Stimulated activated CD4-positive, alpha-beta T cell treated with anti-CD3 and anti-CD28 coated beads, TNF-alpha, amount 100 ng/mL, for 48 hours (primary cell): ENCODE measurements around the gene LRRC72.
"Not testable (repeated sequence)": the region's sequence is repeated elsewhere in the genome, so short reads cannot be mapped to it uniquely, and the experiment has no call there.

Experiments used
- DNase-seq, 3 donors: peaks; one replicate each; pipeline ENCODE4 v3.0.0-alpha.2; 2020; ENCODE audit warnings: low read depth in 3 of 3

Gene LRRC72

DNA sequence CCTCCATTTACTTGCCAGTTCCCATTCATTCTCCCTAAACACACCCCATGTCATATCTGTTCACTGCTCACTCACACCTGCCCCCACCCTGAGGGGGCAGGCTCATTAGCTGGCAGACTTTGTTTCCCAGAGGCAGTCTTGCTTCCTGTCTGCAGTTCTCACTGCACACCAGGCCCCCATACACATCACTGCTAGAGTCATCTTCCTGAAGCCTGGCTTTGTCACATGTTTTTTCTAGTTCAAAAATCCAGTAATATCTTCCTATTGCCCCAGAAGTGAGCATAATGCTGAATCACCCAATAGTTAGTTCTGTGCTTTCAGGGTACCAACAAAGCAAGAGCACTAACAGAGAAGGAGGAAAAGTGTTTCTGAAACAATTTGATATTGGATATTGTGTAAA is 1.9 kb downstream of the LRRC72 start:
- DNase-seq: no peak

DNA sequence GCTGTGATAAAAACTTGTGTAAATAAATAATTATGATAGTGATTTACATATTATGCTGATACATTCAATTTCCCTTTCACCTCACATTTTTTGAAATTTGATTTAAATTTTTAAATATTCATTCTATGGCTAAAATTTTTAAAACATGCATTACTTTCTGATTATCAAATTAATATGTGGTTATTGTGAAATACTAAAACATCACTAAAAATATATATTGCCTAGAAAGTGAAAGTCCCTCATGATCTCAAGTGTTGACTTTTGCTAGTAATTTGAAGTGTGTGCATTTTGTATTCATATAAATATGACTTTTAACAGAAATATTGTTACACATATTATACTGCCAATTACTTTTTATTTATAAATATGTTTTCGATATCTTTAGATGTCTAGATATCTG is 3.1 kb downstream of the LRRC72 start:
- no peak for DNase-seq

DNA sequence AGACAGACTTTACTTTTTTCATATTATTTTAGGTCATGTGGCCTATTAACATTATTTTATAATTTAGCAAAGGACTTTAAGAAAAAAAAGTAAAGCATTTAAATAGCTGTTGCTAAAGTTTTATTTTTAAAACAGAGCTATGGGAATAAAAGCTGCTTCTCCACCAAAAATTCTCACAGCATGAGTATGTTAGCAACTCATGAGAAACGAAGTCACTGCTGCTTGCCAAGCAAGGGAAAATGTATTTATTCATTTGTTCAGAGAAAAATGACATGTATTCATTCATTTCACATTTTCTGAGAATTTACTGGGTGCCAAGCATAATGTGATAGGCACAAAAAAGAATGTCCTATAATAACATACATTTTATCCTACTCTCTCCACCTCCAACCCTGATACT is 5.1 kb downstream of the LRRC72 start:
- no peak for DNase-seq

DNA sequence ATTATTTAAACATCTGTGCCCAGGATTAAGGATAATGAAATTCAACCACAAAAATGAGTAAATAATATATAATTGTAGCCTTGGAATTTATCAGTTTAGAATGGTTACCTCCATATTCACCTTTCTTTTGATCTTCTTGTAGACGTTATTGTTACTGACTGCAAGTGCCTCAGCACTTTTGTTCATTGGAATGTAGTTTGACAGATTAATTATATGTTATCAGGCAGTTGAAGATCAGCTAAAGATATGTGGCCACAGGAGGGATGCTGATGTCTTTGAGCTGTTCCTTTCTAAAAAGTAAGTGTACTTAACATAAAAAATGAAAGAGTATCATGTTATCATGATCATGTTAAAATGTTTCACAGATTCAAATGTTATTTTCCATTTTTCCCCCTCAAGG is 5.6 kb downstream of the LRRC72 start:
- no peak for DNase-seq

GRCh38 chr7:16535500-16535899 is 8.9 kb downstream of the LRRC72 start:
- no peak for DNase-seq

DNA sequence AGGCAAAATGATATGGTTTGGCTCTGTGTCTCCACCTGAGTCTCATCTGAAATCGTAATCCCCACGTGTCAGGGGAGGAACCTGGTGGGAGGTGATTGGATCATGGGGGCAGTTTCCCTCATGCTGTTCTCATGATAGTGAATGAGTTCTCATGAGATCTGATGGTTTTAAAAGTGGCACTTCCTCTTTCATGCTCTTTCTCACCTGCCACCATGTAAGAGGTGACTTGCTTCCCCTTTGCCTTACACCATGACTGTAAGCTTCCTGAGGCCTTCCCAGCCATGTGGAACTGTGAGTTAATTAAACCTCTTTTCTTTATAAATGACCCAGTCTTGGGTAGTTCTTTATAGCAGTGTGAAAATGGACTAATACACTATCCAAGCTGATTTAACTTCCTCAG is 13.9 kb downstream of the LRRC72 start:
- not testable (repeated sequence) for DNase-seq

DNA sequence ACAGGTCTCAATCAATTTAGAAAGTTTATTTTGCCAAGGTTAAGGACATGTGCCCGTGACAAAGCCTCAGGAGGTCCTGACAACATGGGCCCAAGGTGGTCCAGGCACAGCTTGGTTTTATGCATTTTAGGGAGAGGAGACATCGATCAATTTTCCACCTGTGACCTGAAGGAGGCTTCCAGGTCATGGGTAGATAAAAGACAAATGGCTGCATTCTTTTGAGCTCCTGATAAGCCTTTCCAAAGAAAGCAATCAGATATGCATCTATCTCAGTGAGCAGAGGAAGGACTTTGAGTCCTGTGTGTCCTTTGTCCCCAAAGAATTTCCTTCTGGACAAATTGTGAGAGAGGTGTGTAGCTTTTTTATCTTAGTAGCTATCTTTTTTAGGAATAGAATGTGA is 15.8 kb downstream of the LRRC72 start:
- DNase-seq: no peak

DNA sequence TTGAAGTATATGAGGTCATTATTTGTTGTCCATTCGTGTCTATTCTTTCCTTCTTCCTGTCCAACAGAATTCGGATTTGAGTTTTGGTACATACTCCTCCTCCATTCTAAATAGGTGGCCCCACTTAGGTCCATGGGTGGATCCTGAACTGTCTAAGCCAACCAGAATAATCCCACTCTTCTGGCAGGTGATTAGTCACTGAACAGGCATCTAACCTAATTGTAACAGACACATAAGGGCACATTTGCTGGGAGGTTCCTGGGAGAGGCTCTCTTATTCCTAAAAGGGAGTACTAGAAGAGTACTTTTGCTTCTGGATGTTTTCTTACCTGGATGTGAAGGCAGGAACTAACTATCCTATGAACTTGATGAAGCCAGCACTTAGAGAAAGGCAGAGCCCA is 16.8 kb downstream of the LRRC72 start:
- DNase-seq: no peak

GRCh38 chr7:16546921-16547505 is 20.4 kb downstream of the LRRC72 start:
- DNase-seq: no peak

- no peak for DNase-seq
Measured at GRCh38 chr7:16548428-16548827, 21.8 kb downstream of the LRRC72 start.

- DNase-seq: no peak
Measured at GRCh38 chr7:16550671-16551070, 24.0 kb downstream of the LRRC72 start.

DNA sequence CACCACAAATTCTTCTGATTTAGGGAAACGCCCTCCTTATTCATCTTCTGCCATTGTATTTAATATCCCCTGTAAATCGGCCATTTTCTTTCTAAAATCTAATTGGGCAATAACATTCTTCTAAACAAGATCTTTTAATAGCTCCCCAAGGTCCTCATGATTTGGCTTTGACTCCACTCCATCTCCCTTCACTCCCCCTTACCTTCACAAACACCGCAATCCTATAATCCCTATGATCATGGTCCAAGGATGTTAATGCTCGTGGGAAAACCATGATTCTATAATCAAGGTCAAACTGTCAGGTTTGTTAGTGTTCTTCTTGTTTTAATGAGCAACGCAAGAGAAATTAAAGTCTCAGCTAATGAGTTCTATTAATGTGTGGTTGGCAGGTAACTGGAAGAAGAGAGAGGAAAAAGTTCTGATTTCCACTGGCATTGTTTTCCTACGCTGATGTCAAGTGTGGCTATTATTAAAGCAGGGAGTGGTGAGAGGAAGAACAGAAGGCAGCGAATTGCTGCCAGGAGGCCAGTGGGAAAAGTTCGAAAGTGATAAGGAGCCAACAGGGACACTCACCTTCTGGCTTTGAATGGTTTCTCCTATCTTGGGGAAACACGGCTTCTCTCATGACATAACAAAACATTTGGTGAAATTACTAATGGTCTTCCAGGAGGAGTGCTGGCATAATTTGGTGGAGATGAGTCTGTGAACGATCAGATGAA is 28.1 kb downstream of the LRRC72 start:
- no peak for DNase-seq

- no peak for DNase-seq
Measured at GRCh38 chr7:16556359-16556758, 29.7 kb downstream of the LRRC72 start.

DNA sequence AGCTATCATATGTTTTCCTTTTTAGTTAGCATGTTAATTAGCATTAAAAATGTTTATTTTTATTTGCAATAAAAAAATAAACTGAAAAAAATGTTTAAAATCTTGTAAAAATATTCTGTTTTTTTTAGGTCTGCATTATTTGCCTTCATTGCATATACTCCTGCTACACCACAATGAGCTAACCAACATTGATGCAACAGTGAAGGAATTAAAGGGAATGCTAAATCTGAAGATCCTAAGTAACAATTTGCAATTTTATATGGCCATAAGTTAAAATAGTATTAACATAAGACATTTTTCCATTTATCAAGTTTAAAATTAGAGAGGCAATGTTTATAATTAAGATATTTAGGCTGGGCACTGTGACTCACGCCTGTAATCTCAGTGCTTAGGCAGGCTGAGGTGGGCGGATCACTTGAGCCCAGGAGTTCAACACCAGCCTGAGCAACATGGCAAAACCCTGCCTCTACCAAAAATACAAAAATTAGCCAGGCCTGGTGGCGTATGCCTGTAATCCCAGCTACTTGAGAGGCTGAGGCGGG is 32.2 kb downstream of the LRRC72 start:
- DNase-seq: no peak

- DNase-seq: no peak
Measured at GRCh38 chr7:16559497-16560179, 33.0 kb downstream of the LRRC72 start.

DNA sequence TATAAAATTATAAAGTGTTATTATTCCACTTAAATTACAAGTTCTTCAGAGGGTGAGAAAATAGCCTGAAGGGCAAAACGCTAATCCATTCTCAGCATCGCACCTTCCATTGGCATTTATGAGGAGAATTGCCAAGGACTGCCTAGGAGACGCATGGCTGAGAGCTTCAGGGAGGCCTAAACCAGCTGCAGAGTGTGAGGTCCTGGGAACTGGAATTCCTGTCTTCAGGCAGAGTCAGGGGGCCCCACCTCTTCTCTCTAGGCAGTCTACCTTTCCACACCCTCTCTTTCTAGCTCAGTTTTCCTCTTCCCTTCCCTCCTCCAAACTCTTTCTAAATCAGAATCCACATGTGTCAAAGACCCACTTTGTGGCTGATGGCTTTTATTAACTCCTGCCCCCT is 35.3 kb downstream of the LRRC72 start:
- DNase-seq: no peak

DNA sequence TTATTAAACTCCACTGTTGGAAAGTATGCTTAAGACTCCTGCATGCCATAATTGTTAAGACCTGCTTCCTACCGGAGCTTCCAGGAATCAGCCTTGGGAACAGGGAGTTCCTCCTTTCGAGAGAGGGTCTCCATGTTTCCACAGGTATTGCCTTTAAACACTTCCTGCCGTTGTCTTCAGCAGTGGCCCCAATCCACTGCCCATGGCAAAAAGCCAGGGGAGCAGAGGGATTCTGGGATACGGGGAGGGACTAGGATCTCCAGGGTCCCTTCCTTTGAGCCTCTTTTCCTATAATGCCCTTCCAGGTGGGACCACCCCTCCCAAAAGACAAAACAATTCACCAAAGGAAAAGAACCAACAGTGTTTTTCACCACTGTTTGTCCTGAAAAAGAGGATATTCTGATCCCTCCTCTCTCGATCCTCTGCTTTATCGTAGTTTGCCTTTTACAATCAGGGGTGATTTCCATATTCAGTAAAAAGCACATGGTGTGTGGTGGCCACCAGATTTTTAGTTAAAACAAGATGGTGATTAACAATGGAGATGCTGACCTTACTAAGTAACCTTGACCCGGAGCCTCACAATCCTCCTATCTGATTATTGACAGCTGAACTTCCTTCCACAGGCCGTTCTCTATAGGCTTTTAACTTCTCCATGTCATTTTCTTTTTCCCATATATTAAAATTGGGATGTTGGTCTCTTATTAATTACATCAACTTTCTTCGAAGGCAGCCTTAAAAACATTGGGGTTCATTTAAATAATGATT is 36.0 kb downstream of the LRRC72 start:
- DNase-seq: no peak

DNA sequence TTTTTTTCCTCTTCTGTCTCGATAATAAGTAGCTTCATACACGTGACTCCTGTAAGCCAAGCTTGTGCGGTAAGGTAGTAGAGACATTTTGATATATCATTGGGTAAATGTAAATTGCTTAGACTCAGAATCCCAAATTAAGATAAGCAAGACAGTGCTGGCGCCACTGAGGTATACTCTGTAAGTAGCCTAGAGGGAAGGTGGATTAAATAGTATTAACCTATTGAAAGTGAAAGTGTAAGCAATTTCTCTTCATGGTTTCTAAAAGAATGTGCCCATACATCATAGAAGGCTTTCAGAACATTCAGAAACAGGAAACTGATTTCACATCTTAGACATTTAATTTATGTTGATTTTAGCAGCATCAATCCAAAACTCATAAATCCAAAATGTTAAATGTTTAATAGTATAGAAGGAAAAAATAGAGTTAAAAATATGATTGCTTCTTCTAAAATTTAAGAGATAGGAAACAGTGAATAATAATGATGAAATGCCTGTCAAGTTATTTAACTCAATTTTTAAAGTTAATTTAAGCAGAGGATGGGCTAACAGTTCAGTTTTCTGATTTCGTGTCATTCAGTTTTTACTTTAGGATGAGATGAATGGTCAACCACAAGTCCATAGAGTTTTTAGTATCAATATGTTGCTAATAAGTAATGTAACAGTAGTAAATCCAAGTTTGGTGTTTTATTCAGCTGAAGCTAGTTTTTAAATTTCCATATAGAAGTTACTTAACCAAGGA is 36.8 kb downstream of the LRRC72 start:
- DNase-seq: no peak

DNA sequence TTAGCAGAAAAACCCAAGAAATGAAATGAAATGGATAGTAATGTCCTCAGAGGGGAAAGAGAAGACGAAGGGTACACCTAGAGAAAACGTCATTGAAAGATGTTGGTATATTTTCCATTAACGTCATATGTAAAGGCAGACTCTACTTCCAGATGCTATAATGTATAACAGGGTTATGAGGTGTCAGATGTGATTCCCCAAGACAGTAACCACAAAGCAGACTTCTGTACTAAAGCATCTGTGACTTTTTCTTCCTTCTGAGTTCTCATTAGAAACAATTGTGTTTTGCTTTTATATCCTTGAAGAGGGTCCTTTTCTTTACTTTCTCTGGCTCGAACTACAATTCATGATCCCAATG is 37.4 kb downstream of the LRRC72 start:
- no peak for DNase-seq

DNA sequence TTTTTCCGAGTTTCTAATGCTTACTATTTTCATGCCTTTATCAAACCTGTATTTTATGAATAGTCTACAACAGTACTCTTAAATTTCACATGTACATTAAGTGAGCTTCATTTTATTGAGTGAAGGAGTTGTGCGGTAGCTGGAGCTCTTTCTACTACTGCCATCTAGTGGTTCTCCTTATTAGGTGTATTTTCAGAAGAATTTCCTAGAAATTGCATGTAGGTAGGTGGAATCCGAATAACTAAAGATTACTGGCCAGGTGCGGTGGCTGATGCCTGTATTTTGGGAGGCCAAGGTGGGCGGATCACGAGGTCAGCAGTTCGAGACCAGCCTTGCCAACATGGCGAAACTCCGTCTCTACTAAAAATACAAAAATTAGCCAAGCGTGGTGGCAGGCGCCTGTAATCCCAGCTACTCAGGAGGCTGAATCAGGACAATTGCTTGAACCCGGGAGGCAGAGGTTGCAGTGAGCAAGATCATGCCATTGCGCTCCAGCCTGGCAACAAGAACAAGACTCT is 38.3 kb downstream of the LRRC72 start:
- no peak for DNase-seq

GRCh38 chr7:16571941-16572340 is 45.3 kb downstream of the LRRC72 start:
- no peak for DNase-seq
